Measurements from ENCODE around the gene RBBP8NL.

RBBP8NL gene

GRCh38 chr20:62407221-62407992 lies 19.9 kb downstream of the RBBP8NL start, which contains the start of gene CABLES2:
Gene CABLES2 (minus strand): TSS chr20:62407285. CDS start chr20:62407276, 9 bp downstream.
- H3K27me3 ChIP-seq (ENCODE audit: control insufficient read depth, insufficient read depth, low read length), result no peaks in the 10 kb centered on the region
- H3K4me1 ChIP-seq (ENCODE audit: control insufficient read depth, insufficient read depth, low read length), result no peaks in the 10 kb centered on the region
- no peaks in the 10 kb centered on the region for H3K36me3 ChIP-seq (ENCODE audit: control insufficient read depth, insufficient read depth, low read length)
- H3K4me3 ChIP-seq (ENCODE audit: low read depth, low read length), result peak within 1 kb of the TSS; percentile 59
- H3K9ac ChIP-seq (ENCODE audit: low read depth, low read length), result peak within 1 kb of the TSS; percentile 60
- H3K9me3 ChIP-seq (ENCODE audit: control insufficient read depth, insufficient read depth, low read length), result no peaks in the 10 kb centered on the region

- H3K27me3 ChIP-seq (ENCODE audit: control insufficient read depth, insufficient read depth, low read length), result no peaks in the 10 kb centered on the region
- H3K9me3 ChIP-seq (ENCODE audit: control insufficient read depth, insufficient read depth, low read length), result no peaks in the 10 kb centered on the region
- peak overlapping the region; percentile 60 for H3K9ac ChIP-seq (ENCODE audit: low read depth, low read length)
- no peaks in the 10 kb centered on the region for H3K36me3 ChIP-seq (ENCODE audit: control insufficient read depth, insufficient read depth, low read length)
- no peaks in the 10 kb centered on the region for H3K4me1 ChIP-seq (ENCODE audit: control insufficient read depth, insufficient read depth, low read length)
- H3K4me3 ChIP-seq (ENCODE audit: low read depth, low read length), result peak overlapping the region; percentile 59
These were observed 20.6 kb downstream of the RBBP8NL start for GRCh38 chr20:62406635-62407176.

- Histone ChIP-seq H3K9me3 (ENCODE audit: control insufficient read depth, insufficient read depth, low read length) (no peaks in the 10 kb centered on the region), H3K4me1 (ENCODE audit: control insufficient read depth, insufficient read depth, low read length) (no peaks in the 10 kb centered on the region), H3K36me3 (ENCODE audit: control insufficient read depth, insufficient read depth, low read length) (no peaks in the 10 kb centered on the region), H3K4me3 (ENCODE audit: low read depth, low read length) (peak overlapping the region; percentile 59), H3K9ac (ENCODE audit: low read depth, low read length) (no peak overlapping the region), H3K27me3 (ENCODE audit: control insufficient read depth, insufficient read depth, low read length) (no peaks in the 10 kb centered on the region)
These were observed 21.3 kb downstream of the RBBP8NL start for GRCh38 chr20:62405981-62406513.

- Histone ChIP-seq H3K4me3 (ENCODE audit: low read depth, low read length) (peak overlapping the region; percentile 59), H3K9ac (ENCODE audit: low read depth, low read length) (no peak overlapping the region), H3K27me3 (ENCODE audit: control insufficient read depth, insufficient read depth, low read length) (no peaks in the 10 kb centered on the region), H3K36me3 (ENCODE audit: control insufficient read depth, insufficient read depth, low read length) (no peaks in the 10 kb centered on the region), H3K4me1 (ENCODE audit: control insufficient read depth, insufficient read depth, low read length) (no peaks in the 10 kb centered on the region), H3K9me3 (ENCODE audit: control insufficient read depth, insufficient read depth, low read length) (no peaks in the 10 kb centered on the region)
These were observed 22.0 kb downstream of the RBBP8NL start for GRCh38 chr20:62405108-62405980.

GRCh38 chr20:62404761-62405107 lies 22.6 kb downstream of the RBBP8NL start:
- H3K9ac ChIP-seq (ENCODE audit: low read depth, low read length), result no peak overlapping the region
- no peaks in the 10 kb centered on the region for H3K36me3 ChIP-seq (ENCODE audit: control insufficient read depth, insufficient read depth, low read length)
- no peaks in the 10 kb centered on the region for H3K27me3 ChIP-seq (ENCODE audit: control insufficient read depth, insufficient read depth, low read length)
- no peaks in the 10 kb centered on the region for H3K4me1 ChIP-seq (ENCODE audit: control insufficient read depth, insufficient read depth, low read length)
- H3K4me3 ChIP-seq (ENCODE audit: low read depth, low read length), result no peak overlapping the region
- no peaks in the 10 kb centered on the region for H3K9me3 ChIP-seq (ENCODE audit: control insufficient read depth, insufficient read depth, low read length)

- H3K9me3 ChIP-seq (ENCODE audit: control insufficient read depth, insufficient read depth, low read length), result no peaks in the 10 kb centered on the region
- no peaks in the 10 kb centered on the region for H3K36me3 ChIP-seq (ENCODE audit: control insufficient read depth, insufficient read depth, low read length)
- no peaks in the 10 kb centered on the region for H3K4me1 ChIP-seq (ENCODE audit: control insufficient read depth, insufficient read depth, low read length)
- H3K4me3 ChIP-seq (ENCODE audit: low read depth, low read length), result no peak overlapping the region
- no peaks in the 10 kb centered on the region for H3K27me3 ChIP-seq (ENCODE audit: control insufficient read depth, insufficient read depth, low read length)
- H3K9ac ChIP-seq (ENCODE audit: low read depth, low read length), result no peak overlapping the region
These were observed 23.1 kb downstream of the RBBP8NL start for GRCh38 chr20:62404112-62404665.

GRCh38 chr20:62403331-62403730 lies 24.0 kb downstream of the RBBP8NL start:
- H3K36me3 ChIP-seq (ENCODE audit: control insufficient read depth, insufficient read depth, low read length), result no peaks in the 10 kb centered on the region
- no peaks in the 10 kb centered on the region for H3K4me1 ChIP-seq (ENCODE audit: control insufficient read depth, insufficient read depth, low read length)
- H3K27me3 ChIP-seq (ENCODE audit: control insufficient read depth, insufficient read depth, low read length), result no peaks in the 10 kb centered on the region
- no peaks in the 10 kb centered on the region for H3K9me3 ChIP-seq (ENCODE audit: control insufficient read depth, insufficient read depth, low read length)
- no peak overlapping the region for H3K4me3 ChIP-seq (ENCODE audit: low read depth, low read length)
- H3K9ac ChIP-seq (ENCODE audit: low read depth, low read length), result no peak overlapping the region

GRCh38 chr20:62402456-62403150 lies 24.7 kb downstream of the RBBP8NL start:
- Histone ChIP-seq H3K4me1 (ENCODE audit: control insufficient read depth, insufficient read depth, low read length) (no peaks in the 10 kb centered on the region), H3K27me3 (ENCODE audit: control insufficient read depth, insufficient read depth, low read length) (no peaks in the 10 kb centered on the region), H3K9me3 (ENCODE audit: control insufficient read depth, insufficient read depth, low read length) (no peaks in the 10 kb centered on the region), H3K4me3 (ENCODE audit: low read depth, low read length) (no peak overlapping the region), H3K36me3 (ENCODE audit: control insufficient read depth, insufficient read depth, low read length) (no peaks in the 10 kb centered on the region), H3K9ac (ENCODE audit: low read depth, low read length) (no peak overlapping the region)

GRCh38 chr20:62401331-62401779 lies 26.0 kb downstream of the RBBP8NL start:
- Histone ChIP-seq H3K4me1 (ENCODE audit: control insufficient read depth, insufficient read depth, low read length) (no peaks in the 10 kb centered on the region), H3K27me3 (ENCODE audit: control insufficient read depth, insufficient read depth, low read length) (no peaks in the 10 kb centered on the region), H3K4me3 (ENCODE audit: low read depth, low read length) (no peak overlapping the region), H3K36me3 (ENCODE audit: control insufficient read depth, insufficient read depth, low read length) (no peaks in the 10 kb centered on the region), H3K9ac (ENCODE audit: low read depth, low read length) (no peak overlapping the region), H3K9me3 (ENCODE audit: control insufficient read depth, insufficient read depth, low read length) (no peaks in the 10 kb centered on the region)

GRCh38 chr20:62400541-62400940 lies 26.8 kb downstream of the RBBP8NL start:
- no peaks in the 10 kb centered on the region for H3K4me1 ChIP-seq (ENCODE audit: control insufficient read depth, insufficient read depth, low read length)
- no peaks in the 10 kb centered on the region for H3K36me3 ChIP-seq (ENCODE audit: control insufficient read depth, insufficient read depth, low read length)
- no peaks in the 10 kb centered on the region for H3K9me3 ChIP-seq (ENCODE audit: control insufficient read depth, insufficient read depth, low read length)
- H3K27me3 ChIP-seq (ENCODE audit: control insufficient read depth, insufficient read depth, low read length), result no peaks in the 10 kb centered on the region
- H3K4me3 ChIP-seq (ENCODE audit: low read depth, low read length), result no peak overlapping the region
- H3K9ac ChIP-seq (ENCODE audit: low read depth, low read length), result no peak overlapping the region

GRCh38 chr20:62400021-62400420 lies 27.3 kb downstream of the RBBP8NL start:
- no peak overlapping the region for H3K4me3 ChIP-seq (ENCODE audit: low read depth, low read length)
- no peak overlapping the region for H3K9ac ChIP-seq (ENCODE audit: low read depth, low read length)
- no peaks in the 10 kb centered on the region for H3K4me1 ChIP-seq (ENCODE audit: control insufficient read depth, insufficient read depth, low read length)
- no peaks in the 10 kb centered on the region for H3K9me3 ChIP-seq (ENCODE audit: control insufficient read depth, insufficient read depth, low read length)
- H3K36me3 ChIP-seq (ENCODE audit: control insufficient read depth, insufficient read depth, low read length), result no peaks in the 10 kb centered on the region
- H3K27me3 ChIP-seq (ENCODE audit: control insufficient read depth, insufficient read depth, low read length), result no peaks in the 10 kb centered on the region
